ENCODE data around the gene RGS3. TPM values are rescaled to one million over a fixed set of nuclear protein-coding genes. Genes with fewer than 3 reads are reported as not detected.
"Not testable (repeated sequence)": the region's sequence is repeated elsewhere in the genome, so short reads cannot be mapped to it uniquely, and the experiment has no call there.

Gene RGS3
- total RNA-seq, 1 donor from 2014 or later, result 110 TPM

DNA sequence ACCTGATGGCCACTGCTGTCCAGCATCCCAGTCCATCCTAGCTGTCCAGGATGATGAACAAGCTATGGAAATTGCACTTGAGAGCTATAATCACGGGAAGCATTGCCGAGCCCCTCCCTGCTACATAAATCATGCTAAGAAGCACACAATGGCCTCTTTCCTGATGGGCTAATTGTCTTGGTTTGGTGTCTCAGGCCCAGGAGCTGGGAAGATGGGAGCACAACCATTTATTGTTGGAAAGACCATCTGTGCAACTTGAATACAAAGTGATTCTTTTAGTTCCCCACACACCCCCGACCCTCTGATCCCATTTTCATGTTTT is 80.4 kb downstream of the RGS3 start:
- DNase-seq (ENCODE audit: low read depth), result no peak

DNA sequence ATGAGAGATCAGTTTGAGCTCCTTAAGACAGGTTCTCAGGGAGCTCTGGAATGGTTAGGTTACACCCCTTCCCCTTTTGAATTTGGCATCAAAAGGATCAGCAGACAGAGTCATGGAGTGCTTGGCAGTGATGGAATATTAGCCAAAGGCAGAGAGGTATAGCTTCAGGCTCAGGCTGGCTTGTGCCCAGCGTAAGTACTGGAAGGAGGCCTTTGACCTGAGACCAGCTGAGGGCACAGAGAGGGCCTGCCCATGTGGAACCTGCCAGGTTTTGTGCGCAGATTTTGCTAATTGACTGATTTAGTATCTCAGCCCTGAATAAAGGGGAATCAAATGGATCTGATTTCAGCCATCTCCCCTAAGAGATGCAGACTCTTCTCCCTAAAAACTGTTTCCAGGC is 81.5 kb downstream of the RGS3 start:
- DNase-seq (ENCODE audit: low read depth), result no peak

DNA sequence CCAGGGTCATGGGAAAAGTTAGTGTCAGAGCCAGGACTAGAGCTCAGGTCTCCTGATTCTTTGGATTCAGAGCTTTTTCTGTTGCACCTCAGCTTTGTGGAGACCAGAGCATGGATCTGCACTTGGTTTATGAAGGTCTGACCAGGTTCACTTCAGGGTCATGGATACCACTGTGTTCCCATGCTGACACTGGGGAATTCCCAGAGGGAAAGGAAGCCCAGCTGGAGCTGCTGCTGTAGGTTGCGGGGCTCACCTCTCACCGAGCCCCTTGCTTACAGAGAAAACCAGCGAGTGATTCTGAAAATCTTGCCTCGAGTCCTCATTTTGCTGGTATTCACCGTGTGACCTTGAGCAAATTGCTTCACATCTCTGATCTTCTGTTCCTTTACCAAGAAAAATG is 83.0 kb downstream of the RGS3 start:
- DNase-seq (ENCODE audit: low read depth), result no peak

DNA sequence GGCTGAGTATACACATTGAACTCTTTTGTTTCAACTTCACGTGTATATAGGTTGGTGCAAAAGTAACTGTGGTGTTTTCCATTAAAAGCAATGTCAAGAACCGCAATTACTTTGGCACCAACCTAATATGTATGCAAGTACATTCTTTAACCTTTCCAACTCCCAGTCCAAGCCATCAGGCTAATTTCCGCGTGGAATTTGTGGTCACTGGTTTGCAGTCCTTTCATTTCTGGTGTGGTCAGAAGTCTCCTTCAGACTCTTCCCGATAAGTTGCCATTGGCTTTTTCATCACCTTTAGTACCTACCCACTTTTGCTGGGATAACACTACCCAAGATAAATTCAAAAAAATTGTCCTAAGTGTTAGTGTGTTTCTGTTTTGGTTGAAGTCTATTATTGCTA is 84.0 kb downstream of the RGS3 start:
- DNase-seq (ENCODE audit: low read depth), result peak; percentile 65

DNA sequence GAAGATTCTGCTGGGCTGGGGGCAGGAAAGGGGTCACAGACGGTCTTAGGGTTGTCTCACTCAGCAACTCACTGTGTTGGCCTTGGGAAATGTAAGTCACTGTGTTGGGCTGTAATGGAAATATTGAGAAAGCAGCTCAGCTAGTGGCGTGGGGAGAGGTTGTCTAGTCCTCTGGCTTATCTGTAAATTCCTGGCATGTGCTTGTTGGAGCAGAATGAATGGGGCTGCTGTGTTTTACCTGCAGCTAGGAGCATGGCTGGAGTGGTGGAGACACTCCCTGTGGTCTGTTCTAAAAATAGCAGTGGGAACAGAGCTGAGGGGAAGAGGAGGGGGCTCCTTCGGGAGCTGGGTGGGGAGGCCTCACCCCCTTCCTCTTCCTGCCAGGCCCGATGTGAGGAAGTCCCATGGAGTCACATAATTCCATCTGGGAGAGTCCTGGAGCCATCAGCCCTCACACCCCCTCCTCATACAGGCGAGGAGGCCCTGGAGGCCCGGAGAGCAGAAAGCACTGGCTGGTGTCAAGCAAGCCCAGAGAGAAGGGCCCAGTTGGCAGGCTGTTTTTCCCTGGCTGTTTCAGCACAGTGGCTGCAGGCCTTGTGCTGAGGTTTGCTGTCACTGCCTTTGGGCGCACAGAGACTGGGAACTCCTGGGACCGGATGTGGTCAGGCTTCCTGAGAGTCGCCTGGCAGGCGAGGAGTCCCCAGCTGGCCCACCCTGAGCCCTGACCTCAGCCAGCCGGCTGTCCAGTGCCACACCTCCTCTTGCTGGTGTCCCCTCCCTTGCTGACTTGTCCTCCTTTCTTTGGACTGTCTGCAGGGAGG is 84.9 kb downstream of the RGS3 start:
- peak; percentile 98 for DNase-seq (ENCODE audit: low read depth)

DNA sequence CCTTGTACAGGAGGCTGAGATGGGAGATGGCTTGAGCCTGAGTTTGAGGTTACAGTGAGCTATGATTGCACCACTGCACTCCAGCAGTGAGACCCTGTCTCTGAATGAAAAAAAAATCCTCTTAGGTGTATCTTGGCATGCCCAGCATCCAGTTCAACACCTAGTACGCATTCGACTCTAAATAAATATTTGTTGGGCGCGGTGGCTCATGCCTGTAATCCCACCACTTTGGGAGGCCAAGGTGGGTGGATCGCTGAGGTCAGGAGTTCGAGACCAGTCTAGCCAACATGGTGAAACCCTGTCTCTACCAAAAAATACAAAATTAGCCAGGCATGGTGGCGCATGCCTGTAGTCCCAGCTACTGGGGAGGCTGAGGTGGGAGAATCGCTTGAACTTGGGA is 86.4 kb downstream of the RGS3 start:
- not testable (repeated sequence) for DNase-seq (ENCODE audit: low read depth)

DNA sequence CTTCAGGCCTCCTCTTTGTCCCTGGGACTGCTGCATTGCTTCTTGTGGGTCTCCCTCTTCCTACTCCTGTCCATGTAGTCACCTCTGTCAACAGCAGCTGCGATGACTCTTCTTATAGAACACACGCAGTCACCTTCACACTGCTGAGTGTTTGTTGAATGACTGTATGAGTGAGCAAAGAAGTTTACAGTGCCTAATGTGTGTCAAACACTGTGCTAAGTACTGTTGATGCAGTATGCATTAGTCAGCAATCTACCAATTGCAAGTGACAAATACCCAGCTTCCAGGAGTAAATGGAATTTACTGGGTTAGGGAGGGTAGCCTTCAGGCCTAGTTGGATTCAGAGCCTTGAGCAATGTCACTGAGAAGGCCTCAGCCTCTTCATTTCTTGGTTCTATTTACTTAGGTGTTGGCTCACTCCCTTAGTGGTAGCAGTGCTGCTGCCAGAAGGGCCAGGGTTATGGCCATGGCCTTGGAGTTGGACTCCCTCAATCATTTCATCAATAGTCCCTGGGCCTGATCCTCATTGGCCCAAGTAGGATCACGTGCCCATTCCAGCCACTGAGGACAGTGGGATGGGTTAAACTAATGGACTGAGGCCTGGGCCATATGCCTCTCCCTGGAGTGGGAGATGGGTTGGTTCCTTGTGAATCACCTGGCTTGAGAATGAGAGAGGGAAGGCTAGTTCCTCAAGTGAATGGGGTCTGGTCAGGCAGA is 93.5 kb downstream of the RGS3 start:
- no peak for DNase-seq (ENCODE audit: low read depth)

DNA sequence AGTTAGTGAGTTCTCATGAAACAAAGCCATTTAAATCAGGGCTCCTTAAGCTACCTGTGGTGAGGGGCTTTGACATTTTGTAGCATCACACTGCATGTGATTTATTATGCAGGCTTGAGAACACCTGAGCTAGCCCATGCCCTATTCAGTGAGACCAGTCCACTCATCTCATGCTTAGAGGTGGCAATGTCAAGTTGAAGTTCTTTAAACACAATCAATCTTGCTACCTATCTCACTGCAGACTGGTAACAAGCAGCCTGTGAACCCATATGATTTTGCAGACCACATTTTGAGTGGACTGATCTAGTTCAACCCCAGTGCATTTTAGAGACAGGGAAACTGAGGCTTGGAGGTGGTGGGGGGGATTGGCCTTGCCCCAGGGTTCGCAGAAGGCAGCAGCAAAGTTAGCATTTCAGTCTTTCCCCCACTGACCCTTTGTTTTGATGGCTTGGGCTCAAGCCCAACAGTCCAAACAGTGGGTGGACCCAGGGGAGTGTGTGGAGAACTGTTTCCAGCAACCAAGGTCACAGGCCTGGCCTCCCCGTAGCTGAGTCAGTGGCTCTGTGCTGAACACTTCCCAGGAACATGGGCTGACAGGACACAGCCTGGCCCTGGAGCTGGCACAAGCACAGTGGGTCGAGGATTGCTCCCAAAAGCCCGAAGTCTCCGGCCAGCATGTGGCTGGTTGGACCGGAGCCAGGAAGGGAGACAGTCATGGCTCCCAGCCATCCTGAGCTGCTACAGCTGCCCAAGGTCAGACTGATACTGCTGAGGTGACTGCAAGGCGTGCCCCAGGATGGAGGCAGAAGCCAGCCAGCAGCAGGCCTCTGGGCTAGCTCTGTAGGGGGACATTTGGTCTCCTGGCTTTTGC is 95.3 kb downstream of the RGS3 start:
- peak; percentile 92 for DNase-seq (ENCODE audit: low read depth)

DNA sequence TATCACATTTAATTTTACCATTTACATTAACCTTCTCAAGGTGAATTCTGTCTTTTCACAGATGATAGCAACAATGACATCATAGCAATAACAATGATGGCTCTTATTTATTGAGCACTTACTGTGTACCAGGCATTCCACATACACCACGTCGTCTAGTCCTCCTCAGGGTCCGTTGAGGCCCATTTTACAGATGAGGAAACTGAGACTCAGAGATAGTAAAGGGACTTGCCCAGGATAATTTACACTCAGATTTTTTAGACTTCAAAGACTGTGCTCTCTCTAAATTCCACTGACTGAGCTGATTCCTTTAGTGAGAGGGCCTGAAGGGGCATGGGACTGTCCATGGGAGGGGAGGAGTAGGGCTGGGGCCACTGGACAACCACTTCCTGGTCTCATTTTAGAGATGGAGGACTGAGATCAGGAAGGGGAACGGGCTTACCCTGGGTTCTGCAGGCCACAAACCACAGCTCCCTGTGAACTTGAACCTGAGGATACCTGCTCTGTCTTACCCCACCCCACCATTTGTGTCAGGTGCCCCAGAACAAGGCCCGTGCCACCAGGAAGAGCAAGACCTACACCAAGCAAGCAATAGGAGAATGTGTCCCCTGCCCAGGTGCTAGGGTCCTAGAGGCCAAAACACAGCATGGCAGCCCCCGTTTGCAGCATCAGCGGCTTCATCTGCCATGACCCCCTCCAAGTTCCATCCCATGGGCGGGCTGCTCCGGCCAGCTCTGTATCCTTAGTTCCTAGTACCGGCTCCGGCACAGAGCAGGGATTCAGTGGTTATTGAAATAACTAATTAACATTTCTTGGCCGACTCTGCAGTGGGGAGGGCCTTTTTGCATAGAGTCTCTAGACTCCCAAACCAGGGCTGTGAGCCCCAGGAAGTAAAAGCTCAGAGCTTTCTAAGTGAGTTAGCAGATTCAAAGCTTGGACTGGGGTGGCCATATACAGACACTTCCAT is 96.6 kb downstream of the RGS3 start:
- DNase-seq (ENCODE audit: low read depth), result no peak

DNA sequence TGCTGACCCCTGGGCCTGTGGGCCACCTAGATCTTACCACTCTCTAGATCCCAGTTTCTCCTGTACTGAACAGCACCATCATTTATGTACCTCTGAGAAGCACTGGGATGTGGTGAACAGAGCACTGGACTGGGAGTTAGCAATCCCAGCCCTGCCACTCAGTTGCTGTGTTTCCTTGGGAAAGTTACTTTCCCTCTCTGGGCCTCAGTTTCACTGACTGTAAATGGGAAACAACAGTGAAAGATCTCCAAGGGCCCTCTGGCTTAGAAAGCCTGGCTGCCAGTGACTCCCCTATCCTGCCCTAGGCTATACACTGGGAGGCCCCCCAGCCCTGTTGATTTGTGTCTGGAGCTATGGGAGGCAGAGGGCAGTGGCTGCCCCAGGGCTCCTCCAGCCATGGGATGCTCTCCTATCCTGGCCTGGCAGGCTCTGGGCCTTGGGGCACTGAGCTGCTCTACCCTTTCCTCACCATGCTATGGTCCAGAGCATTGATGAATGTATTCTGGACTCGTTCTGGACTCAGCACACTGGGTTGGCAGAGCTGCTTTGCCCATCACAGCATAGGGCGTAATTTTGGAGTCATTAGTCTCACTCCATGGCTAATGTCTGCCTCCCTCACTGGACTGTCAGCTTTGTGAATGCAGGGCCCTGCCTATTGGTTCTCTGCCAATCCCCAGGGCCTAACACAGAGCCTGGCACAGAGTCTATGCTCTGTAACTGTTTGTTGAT is 99.3 kb downstream of the RGS3 start:
- no peak for DNase-seq (ENCODE audit: low read depth)

DNA sequence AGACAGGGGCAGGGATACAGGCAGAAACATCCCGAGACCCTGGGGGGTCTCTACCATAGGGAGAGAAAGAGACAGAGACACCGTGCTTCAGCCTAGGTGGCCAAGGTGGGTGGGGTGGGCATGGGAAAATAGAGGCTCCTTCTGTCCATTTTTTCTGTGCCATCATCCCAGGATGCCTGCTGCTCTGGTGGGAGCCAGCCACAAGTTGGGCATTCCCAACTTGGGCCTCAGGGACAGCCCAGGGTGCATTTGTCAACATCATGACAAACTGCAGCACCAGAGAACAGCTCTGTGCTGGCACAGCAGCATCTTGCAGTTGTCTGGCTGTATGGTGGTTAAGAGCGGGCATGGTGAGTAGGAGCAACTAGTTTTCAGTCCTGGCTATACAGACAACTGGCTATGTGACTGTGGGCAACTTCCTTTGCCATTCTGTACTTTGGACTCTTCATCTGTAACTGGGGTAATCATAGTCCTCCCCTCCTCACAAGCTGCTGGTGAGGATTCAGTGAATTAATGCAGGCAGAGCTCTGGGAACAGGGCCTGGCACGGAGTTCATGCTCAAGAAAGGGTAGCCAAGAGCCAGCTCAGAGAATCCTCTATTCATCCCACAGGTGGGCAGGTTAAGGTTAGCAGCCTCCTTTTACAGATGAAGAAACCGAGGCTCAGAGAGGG is 100.4 kb downstream of the RGS3 start:
- DNase-seq (ENCODE audit: low read depth), result no peak

DNA sequence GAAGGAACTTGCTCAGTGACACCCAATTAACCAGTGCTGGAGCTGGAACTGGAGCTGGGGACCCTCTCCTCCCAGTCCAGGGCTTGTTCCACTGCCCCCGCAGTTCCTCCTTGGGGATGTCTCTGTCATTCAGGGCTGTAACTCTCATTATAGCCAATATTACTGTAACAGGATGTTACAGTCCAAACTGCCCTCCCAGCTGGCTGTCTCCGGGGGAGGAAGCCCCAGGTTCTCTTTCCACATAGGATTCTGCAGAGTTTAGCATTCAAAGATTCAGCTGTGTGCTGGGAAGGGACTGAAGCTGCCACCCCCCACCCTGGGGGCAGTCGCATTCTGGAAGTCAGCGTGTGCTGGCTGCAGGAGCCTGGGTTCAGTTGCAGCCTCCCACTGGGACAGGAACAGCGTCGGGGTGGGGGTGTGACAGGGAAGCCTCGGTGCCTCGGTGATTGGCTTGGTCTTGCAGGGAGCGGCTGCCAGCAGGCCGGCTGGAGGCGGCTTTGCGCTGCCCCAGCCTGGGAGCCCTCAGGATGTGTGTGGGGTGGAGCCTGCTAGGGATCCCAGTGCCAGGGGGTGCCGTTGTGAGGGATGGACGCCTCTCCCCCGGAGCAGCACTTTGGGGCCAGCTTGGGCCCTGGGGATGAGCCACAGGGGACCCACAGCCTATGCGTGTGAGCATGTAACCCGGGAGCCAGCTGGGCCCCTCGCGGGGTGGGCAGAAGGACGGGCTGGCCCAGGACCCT is 101.1 kb downstream of the RGS3 start:
- peak; percentile 88 for DNase-seq (ENCODE audit: low read depth)

DNA sequence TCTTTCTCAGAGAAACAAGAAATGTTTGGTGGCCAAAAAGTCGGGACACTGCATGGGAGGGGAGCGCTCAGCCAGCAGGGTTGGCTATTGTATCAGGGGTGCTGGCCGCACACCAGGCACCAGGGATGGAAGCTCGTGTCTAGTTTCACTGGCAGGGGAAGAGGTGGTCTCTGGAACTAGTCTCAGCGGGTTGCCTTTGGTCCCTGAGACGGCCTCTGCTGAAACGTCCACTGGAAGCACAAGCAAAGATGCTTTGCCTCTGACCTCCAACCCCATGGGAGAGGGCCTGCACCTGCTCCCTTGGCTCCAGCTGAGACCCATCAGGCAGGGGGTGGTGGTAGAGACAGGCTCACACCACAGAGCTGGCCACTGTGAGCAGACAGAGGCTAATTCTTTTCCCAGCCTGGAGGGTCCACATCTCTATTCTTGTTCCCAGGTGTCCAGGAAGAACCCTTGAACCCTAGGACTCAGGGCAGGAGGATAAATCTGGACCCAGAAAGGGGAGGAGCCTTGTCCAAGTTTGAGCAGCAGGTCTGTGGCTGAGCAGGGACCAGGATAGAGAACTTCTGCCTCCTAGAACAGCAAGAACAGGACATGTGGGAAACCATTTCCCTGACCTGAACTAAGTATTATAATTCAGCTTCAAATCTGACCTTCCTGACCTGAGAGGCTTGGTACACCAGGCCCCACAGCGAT is 102.6 kb downstream of the RGS3 start:
- DNase-seq (ENCODE audit: low read depth), result peak; percentile 82

DNA sequence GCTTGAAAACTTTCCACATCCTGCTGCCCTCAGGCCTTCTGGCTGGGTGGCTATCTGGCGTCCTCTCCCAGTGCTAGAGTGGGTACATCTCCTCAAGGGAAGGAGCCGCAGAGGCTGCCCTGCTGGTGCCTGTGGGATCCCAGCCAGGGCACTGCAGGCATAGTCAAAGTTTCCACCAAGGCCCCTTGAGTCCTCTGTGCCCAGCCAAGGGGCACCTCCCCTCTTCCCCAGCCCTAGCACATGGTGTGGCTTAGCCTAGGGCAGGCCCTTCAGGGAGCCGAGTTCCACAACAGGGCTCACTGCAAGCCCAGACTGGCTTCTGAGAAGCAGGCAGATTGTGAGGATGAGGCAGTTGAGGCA is 103.2 kb downstream of the RGS3 start:
- no peak for DNase-seq (ENCODE audit: low read depth)

DNA sequence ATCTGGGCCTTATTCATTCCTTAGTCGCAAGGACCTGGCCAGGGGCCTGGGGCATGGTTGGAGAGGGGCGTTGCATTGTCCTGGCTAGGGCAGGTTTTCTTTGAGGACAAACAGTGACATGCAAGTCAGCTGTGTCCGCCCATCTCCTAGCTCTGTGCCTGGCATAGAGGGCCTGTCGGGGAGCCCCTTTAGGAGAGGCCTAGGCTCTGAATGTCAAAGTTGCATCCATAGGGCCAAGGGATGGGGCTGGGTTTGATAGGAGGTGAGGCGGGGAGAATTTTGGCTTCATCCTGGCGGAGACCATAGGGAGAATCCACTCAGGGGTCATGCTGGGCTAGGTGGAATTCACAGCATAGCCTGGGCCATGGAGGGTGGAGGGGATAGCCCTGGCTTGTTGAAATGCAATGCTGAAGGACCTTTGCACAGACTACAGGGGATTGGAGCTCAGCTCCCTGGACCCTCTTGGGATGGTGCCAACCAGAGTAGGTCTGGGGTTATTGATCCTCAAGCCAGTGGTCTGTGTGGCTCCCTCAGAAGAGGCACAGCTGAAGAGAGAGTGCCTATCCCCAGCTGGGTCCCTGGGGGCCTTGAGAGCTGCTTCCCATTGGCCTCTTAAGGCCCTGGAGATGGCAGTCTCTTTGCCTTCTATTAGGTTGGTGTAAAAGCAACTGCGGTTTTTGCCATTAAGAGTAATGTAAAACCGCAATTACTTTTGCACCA is 104.0 kb downstream of the RGS3 start:
- DNase-seq (ENCODE audit: low read depth), result no peak

DNA sequence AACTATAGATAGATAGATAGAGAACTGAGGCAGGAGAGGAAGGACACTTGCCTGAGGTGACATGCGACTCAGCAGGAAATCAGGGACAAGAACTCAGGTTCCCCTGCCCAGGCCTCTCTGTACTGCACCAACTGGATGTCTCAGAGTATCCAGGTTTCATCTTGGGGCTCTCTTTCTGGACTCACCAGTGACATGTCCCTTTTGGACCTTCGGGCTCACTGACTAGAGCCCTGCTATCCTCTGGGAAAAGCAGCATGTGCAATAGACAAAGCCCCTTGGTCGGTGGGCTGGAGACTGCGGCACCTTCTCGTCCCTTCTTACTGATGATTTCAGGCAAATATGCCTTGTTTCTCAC is 104.5 kb downstream of the RGS3 start:
- DNase-seq (ENCODE audit: low read depth), result no peak

DNA sequence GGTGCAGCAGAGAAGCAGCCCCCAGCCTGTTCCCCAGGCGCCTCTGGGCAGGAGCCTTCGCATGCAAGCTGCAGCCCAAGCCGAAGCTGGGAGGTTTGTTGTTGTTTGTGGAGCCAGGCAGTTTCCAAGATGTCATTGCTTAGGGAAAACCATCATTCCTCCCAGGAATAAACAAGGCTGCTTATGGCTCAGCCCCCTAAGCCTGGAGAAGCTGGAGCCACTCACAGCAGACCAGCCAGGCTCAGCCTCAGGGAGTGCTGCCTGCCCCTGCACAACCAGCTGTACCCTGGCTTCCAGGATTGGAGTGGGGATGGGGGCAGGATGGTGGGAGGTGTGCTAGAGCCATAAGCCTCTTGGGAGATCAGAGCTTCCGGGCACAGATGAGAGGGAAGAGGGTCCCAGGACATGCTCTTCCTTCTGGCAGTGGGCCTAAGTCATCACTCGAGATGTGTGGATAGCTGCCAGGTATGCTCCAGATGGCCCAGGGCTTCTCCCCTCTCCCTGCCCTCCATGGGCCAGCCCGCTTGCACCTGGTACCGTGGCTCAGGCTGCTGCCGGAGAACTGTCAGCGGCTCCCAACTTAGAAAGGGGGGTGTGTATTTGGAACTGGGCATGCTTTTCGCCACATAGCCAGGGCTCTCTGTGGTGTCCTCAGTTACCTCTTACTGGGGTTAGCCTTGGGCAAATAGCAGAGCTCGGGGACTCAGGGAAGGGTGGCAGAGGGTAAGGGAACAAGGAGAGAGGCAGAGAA is 105.2 kb downstream of the RGS3 start:
- peak; percentile 96 for DNase-seq (ENCODE audit: low read depth)
